Ureter (tissue), 1 donor: ENCODE data around the gene SPRY1. TPM values are rescaled to one million over a fixed set of nuclear protein-coding genes. Genes with fewer than 3 reads are reported as not detected.

Experiments
- DNase-seq: peaks from one replicate; pipeline ENCODE4 v3.0.0-alpha.2; 2020; ENCODE audit warnings: low spot score
- total RNA-seq: library from RNA; stranded (reverse); gene quantifications from one replicate; pipeline ENCODE4 v1.2.4, GENCODE V29; 2023
- donor health status: DM: yes; HTN: yes; CAD: no.

SPRY1 gene
- total RNA-seq, 1 donor from 2014 or later: 197 TPM

GRCh38 chr4:123379392-123379791 lies 17.2 kb upstream of the SPRY1 start:
- no peak for DNase-seq

- DNase-seq: no peak
Observed at GRCh38 chr4:123380728-123381716, 15.6 kb upstream of the SPRY1 start.

DNA sequence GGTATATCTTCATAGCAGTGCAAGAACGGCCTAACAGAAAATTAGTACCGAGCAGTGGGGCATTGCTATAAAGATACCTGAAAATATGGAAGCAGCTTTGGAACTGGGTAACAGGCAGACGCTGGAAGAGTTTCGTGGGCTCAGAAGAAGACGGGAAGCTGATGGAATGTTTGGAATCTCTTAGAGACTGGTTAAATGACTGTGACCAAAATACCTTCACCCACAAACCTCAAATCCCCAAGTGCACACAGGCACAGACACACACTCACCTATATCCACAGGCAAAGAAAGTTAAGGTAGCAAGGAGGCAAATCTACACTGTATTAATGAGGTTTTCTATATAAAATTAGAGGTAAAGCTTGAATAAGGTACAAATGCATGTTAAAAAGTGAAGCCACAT lies 14.6 kb upstream of the SPRY1 start:
- no peak for DNase-seq

DNA sequence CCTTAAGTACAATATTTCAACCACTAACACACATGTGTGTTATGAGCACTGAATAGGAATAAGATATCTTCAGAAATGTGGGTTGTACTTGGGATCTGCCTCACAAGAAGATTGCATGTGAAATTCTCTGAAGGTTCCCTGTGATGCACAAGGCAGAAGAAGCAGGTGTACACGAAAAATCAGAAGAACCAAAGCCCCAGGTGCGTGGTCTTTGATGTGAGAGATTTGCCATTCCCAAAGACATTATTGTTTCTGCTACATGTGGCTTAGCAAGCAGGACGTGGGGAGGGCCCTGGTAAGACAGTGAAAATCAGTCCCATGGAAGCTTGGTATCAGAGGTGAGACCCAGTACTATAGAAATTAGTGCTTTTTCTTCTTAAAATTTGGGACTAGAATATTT lies 13.0 kb upstream of the SPRY1 start:
- DNase-seq: no peak

DNA sequence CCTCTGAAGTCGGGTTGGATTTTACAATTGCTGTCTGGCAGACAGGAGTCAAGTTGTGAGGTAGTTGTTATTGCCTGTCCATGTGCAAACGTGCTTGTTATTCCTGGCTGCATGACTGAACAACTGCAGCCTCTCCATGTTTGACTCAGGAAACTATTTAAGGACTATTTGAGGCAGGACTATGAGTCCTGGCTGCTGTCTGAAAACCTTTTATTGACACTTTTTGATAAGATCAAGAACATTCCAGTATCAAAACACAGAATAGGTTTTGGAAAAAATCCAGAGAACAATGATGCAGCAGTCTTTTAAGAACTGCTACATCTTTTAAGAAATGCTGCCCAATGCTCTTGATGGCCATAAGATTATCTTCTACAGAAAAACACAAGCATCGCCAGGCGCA lies 10.0 kb upstream of the SPRY1 start:
- no peak for DNase-seq

DNA sequence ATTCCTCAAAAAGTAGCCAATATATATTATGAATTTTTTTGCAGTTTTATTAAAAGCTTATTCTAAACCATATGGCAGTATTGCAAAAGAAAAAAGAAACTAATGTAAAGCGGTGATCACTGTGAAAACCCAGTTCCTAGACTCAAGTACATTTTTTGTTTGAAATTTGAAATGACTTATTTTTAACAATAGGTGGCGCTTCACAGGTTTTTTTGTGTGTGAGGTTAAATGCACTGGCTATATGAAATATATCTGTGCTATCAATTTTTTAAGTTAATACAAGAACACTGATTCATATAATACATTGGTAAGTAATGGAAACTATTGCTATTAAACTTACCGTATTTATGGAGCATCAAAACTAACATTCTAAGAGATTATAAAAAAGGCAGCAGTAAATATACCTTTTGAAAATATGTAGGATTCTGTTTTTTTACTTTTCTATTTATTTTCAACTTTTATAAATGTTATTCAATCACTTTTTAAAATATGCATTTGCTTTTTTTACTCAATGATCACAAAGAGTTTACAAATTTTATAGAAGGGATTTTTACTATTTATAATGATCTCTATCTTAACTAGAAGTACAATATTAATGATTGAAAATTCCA lies 5.6 kb upstream of the SPRY1 start:
- DNase-seq: no peak

- no peak for DNase-seq
Observed at GRCh38 chr4:123393721-123394120, 2.9 kb upstream of the SPRY1 start.

DNA sequence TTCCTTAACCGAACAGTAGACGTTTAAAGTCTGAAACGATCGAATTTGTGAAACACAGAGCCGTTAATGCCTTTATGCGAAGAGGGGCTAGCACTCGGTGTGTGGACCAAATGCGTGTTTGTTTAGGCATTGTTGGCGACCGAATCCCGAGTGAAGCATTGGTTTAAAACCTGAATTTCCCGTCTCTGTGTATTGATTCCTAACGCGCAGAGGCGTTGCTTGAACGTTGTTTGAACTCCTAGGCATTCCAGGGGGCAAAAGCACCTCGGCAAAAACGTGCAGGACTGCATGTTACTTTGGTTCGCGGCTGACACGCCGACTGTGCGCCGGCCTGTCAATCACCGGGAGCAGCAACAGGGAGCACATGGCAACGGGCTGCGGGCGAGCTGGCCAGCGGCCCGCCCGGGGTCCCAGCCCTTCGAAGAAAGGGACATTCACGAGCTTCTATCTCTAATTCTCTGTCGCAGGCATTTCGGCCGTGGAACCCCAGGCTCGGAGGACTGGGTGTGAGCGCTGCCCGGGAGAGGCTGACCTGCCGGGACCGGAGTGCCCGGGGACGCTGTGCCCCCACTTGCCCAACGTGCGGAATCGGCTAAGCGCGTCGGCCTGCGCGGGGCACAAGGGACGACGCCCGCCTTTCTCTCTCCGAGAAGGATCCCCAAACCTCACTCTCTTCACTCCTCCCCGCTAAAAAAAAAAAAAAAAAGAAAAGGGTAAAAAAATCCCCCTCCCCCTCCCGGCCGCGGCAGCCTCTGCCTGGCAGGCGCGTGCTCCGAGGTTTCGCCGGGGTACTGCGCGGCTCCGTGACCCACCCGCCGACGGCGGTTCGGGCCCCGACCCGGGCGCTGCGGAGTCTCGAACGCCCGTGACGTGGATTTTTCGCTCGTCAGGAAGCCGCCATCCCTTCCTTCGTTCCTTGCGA lies 810 bp downstream of the SPRY1 start:
- peak; percentile 74 for DNase-seq

GRCh38 chr4:123398066-123398852 lies 1.7 kb downstream of the SPRY1 start:
- DNase-seq: peak; percentile 70

DNA sequence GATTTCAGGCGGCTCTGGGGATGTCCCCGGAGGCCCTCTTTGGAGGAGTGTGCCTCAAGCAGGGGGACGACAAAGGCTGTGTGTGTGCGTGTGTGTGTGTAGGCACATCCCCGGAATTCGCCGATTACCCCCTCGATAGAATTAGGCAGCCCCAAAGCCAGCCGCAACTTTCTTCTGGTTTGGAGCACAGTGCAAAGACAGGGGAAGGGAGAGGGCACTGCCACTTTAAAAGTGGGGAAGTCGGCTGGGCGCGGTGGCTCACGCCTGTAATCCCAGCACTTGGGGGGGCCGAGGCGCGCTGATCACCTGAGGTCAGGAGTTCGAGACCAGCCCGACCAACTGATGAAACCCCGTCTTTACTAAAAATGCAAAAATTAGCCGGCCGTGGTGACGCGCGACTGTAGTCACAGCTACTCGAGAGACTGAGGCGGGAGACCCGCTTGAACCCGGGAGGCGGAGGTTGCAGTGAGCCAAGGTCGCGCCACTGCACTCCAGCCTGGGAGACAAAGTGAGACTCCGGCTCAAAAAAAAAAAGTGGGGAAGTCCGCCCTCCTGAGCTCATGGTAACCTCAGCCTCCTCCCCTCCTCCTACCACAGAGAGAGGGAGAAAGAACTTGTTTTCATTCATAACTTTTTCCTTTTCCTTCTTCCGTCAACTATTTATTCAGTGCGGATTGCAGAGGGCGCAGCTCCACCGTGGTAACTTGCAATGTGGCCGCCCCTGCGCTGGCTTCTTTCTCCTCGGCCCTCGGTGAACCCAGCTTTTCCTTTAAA lies 2.4 kb downstream of the SPRY1 start:
- DNase-seq: peak; percentile 73

DNA sequence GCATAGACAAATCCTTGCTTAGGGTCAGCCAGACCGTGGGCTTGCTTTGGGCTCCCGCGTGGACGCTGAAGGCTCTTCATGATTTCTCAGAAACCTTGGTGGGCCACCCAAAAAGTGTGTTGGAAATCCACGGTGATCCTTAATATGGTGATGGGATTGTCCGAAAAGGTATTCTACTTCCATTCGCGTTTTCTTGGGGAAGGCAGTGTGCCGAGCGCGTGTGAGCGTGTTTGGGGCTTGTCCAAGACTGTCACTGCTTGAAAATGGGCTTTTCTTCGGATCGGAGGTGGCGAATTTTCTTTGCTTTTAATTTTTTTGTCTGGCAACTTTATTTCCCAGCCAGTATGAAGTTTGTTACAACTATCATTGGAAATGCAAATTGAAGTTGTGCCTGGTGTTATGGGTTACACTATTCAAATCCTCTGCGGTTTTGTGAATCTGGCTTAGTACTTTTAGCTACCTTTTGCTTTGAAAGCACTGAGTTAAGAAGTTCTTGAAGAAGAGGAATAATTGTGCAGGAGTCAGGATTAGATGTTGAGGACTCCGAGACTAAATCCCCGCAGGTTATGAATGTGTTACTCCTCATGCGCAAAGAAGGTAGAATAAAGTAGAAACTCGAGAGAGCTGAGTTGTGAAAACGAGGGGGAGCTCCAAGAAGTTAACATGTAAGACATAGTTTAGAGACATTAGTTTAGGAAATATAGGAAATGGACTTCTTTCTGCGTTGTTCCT lies 3.2 kb downstream of the SPRY1 start:
- peak; percentile 55 for DNase-seq

- DNase-seq: no peak
Observed at GRCh38 chr4:123401271-123402120, 4.9 kb downstream of the SPRY1 start.

GRCh38 chr4:123402121-123402465 lies 5.5 kb downstream of the SPRY1 start:
- no peak for DNase-seq

DNA sequence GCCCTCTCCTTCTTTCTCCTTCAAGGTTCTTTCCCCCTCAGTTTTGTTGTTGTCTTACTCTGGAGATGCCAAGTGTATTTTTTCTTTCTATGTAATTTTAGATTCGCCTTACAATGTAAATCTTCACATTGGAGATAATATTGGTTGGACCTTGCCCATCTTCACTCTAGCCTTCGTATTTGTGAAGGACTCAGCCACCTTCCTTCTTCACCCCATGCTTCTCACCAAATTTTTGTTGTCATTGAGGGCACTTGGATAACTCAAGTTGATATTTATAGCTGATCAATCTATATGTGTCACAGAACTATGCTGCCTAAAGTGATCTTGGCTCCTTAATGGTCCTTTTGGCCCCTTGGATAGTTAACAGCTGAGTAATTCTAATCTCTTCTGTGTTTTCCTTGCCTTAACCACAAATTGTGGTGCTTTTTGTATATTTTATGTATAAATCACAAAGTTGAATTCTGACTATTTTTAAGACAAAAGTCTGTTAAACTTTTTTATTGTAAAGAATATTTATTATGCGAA lies 6.5 kb downstream of the SPRY1 start:
- no peak for DNase-seq

- no peak for DNase-seq
Observed at GRCh38 chr4:123404533-123404932, 7.9 kb downstream of the SPRY1 start.

- DNase-seq: no peak
Observed at GRCh38 chr4:123405267-123405865, 8.8 kb downstream of the SPRY1 start.

DNA sequence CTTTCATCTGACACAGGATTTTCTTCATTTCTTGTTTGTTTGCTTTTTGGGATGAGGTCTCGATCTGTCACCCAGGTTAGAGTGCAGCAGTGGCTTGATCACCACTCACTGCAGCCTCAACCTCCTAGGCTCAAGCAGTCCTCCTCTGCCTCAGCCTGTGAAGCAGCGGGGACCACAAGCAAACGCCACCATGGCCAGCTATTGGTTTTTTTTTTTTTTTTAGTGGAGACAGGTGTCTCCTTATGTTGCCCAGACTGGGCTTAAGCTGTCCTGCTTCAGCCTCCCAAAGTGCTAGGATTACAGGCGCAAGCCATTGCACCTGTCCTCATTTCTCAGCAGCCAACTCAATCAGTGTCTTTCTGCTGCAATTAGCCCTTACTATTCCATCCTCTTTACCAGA lies 10.3 kb downstream of the SPRY1 start:
- DNase-seq: no peak

DNA sequence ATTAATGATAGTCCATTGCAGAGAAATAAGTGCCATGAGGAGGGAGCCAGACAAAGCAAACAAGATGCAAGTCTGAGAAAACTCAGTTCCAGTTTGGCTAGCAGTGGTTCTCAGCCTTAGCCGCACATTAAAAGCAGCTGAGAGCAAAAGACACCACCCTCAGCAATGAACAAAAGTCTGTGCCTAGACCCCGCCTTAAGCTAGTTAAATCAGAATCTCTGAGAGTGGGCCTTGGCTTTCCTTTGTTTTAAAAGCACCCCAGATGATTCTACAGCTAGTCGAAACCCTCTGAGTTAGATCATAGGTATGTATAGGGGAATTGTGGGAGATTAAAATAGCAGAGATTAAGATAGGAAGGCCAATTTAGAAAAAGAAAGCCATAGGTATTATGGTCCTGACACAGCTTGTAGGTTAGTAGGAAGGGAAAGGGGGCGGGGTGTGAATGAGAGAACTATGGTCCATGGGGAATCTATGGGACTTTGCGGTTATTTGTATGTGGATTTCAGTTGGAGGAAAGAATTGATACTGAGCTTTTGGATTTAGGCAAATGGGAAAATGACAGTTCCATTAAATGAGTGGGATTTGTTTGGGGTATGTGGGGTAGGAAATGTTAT lies 12.0 kb downstream of the SPRY1 start:
- no peak for DNase-seq
